Measurements from ENCODE around the gene HRCT1.

DNA sequence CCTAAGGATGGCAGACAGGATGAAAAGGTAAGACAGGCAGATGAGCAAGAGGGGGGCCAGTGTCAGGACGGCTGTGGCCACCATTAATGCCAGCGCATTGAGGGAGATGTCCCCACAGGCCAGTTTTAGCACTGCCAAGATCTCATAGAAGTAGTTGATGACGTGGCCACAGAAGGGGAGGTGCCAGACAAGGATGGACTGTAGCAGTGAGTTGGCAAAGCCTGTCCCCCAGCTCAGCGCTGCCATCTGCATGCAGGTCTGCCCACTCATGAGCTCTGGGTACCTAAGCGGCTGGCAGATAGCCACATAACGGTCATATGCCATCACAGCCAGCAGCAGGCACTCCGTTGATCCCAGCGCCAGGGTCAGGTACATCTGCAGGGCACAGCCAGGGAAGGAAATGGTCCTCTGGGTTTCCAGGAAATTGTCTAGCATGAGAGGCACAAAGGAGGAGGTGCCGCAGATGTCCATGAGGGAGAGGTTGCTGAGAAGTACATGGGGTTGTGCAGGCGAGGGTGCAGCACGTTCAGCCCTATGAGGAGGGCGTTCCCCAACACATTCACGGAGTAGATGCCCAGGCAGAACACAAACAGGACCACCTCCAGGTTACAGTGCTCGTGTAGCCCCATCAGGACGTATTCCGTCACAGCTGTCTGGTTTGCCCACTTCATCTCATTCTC, 46.6 kb upstream of the HRCT1 start:
- TF ChIP-seq POLR2A (IDR thresholded peaks at IDR 0.05) = no peak
- TF ChIP-seq, protein P1, sequence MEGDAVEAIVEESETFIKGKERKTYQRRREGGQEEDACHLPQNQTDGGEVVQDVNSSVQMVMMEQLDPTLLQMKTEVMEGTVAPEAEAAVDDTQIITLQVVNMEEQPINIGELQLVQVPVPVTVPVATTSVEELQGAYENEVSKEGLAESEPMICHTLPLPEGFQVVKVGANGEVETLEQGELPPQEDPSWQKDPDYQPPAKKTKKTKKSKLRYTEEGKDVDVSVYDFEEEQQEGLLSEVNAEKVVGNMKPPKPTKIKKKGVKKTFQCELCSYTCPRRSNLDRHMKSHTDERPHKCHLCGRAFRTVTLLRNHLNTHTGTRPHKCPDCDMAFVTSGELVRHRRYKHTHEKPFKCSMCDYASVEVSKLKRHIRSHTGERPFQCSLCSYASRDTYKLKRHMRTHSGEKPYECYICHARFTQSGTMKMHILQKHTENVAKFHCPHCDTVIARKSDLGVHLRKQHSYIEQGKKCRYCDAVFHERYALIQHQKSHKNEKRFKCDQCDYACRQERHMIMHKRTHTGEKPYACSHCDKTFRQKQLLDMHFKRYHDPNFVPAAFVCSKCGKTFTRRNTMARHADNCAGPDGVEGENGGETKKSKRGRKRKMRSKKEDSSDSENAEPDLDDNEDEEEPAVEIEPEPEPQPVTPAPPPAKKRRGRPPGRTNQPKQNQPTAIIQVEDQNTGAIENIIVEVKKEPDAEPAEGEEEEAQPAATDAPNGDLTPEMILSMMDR (IDR thresholded peaks at IDR 0.05) = no peak
